ENCODE results near the gene KDSR.

DNA sequence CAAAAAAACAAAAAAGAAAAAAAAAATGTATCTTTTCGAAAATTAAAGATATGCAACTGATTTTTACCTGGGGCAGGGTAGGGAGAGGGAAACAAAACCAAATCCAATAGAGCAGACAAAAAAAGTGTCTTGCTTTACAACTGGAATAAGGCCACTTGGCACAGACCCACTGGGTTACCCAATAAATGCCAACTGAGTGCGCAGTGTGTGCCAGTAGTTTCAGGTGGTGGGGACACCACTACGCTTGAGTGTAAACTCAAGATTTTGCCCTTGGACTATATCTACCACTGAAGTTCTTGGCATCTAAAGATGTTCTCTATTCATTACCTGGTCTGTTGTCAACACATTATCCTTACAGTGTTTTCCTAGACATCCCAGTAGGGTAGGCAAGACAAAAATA, 39.0 kb upstream of the KDSR start:
- TF ChIP-seq CTCF (IDR thresholded peaks at IDR 0.05) = no peak
- no peak for TF ChIP-seq POLR2A (IDR thresholded peaks at IDR 0.05)

Measured in body of pancreas (tissue), 4 donors.